ENCODE data around the gene DDX46. TPM values are rescaled to one million over a fixed set of nuclear protein-coding genes. Genes with fewer than 3 reads are reported as not detected.

Gene DDX46
- total RNA-seq, 1 experiment from 2014 or later = 76.5 TPM

DNA sequence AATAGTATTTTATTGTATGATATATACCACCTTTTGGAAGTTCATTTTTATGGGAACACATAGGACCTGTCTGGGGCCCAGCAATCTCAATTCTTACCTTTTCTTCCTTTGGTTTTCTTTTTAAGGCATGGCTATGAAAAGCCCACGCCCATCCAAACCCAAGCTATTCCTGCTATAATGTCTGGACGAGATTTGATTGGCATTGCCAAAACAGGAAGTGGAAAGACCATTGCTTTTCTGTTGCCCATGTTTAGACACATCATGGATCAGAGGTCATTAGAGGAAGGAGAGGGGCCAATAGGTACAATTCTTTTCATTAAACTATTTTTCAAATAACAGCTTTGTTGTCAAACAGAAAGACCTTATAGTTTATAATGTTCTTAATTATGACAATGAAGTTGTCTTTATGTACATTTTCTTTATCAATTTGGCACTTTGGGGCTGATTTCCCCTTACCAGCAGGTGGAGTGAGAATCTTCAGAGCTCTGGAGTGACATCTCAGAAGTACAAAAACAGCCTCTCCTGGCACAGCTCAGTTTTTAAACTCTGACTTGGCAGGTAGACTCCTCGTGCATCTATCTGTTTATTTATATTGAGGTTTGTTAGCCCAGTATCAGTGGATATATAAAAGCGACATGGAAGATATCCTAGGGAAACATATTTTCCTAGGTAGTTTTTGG, 25.8 kb downstream of the DDX46 start:
- Histone ChIP-seq H3K9me2 (ENCODE audit: insufficient read depth) (no peaks in the 10 kb centered on the region), H2AFZ (no peak overlapping the region), H3F3A (ENCODE audit: insufficient read depth, low read depth) (peaks cover 20% of the 10 kb centered on the region), H3K4me1 (replicated peaks; ENCODE audit: insufficient read depth) (no peaks in the 10 kb centered on the region), H3K79me2 (ENCODE audit: low read depth) (no peaks in the 10 kb centered on the region), H3K27ac (no peak overlapping the region), H4K20me1 (ENCODE audit: insufficient read depth) (no peaks in the 10 kb centered on the region), H3K9me3 (ENCODE audit: insufficient read depth, low read depth) (no peaks in the 10 kb centered on the region), H3K4me3 (no peak overlapping the region), H3K4me2 (no peak overlapping the region), H3K36me3 (ENCODE audit: low read depth) (peaks cover 36% of the 10 kb centered on the region), H3K27me3 (ENCODE audit: insufficient read depth, low read depth) (no peaks in the 10 kb centered on the region)
- BruUV-seq (replicated peaks) = no TSS peak
- TF ChIP-seq EZH2 (IDR thresholded peaks at IDR 0.05; ENCODE audit: low read depth) = no peak
- TF ChIP-seq CTCF (conservative IDR thresholded peaks at IDR 0.05) = 0 out of 2 replicates have a peak, but pooled peaks have one; percentile 24
- ChIA-PET POLR2A (ENCODE audit: unreplicated experiment) (no interaction called here), CTCF (no interaction called here)
- DNase-seq = no peak
- intact Hi-C loops (cut with micrococcal nuclease; ENCODE audit: unreplicated experiment) = loop anchor here (10.0 kb wide), 1 partner anchor 50 kb away; no protein-coding TSS in a partner anchor

- Histone ChIP-seq H3K4me1 (replicated peaks; ENCODE audit: insufficient read depth) (no peaks in the 10 kb centered on the region), H3K36me3 (ENCODE audit: low read depth) (peaks cover 39% of the 10 kb centered on the region)
- intact Hi-C loops (cut with micrococcal nuclease; ENCODE audit: unreplicated experiment) = loop anchor here (10.0 kb wide), 1 partner anchor 50 kb away; no protein-coding TSS in a partner anchor
Measured at GRCh38 chr5:134784946-134785620, 26.5 kb downstream of the DDX46 start.

GRCh38 chr5:134787692-134788091, 29.1 kb downstream of the DDX46 start:
- Histone ChIP-seq H3K27ac (no peak overlapping the region), H3K36me3 (ENCODE audit: low read depth) (peaks cover 40% of the 10 kb centered on the region), H3F3A (ENCODE audit: insufficient read depth, low read depth) (peaks cover 20% of the 10 kb centered on the region), H3K9me3 (ENCODE audit: insufficient read depth, low read depth) (no peaks in the 10 kb centered on the region), H3K79me2 (ENCODE audit: low read depth) (no peaks in the 10 kb centered on the region), H3K9me2 (ENCODE audit: insufficient read depth) (no peaks in the 10 kb centered on the region), H3K27me3 (ENCODE audit: insufficient read depth, low read depth) (no peaks in the 10 kb centered on the region), H3K4me3 (no peak overlapping the region), H3K4me1 (replicated peaks; ENCODE audit: insufficient read depth) (no peaks in the 10 kb centered on the region), H4K20me1 (ENCODE audit: insufficient read depth) (no peaks in the 10 kb centered on the region), H3K4me2 (no peak overlapping the region), H2AFZ (no peak overlapping the region)
- TF ChIP-seq CTCF (conservative IDR thresholded peaks at IDR 0.05) (no peak), EZH2 (IDR thresholded peaks at IDR 0.05; ENCODE audit: low read depth) (no peak)
- ChIA-PET POLR2A (ENCODE audit: unreplicated experiment) (no interaction called here), CTCF (no interaction called here)
- intact Hi-C loops (cut with micrococcal nuclease; ENCODE audit: unreplicated experiment) = loop anchor here (10.0 kb wide), 1 partner anchor 47 kb away; no protein-coding TSS in a partner anchor
- BruUV-seq (replicated peaks) = no TSS peak
- no peak for DNase-seq

More at GRCh38 chr5:134784946-134785620, 26.5 kb downstream of the DDX46 start:
- ChIA-PET POLR2A (ENCODE audit: unreplicated experiment) (no interaction called here), CTCF (no interaction called here)
- Histone ChIP-seq H2AFZ (no peak overlapping the region), H3F3A (ENCODE audit: insufficient read depth, low read depth) (peaks cover 20% of the 10 kb centered on the region), H3K4me2 (no peak overlapping the region), H3K27me3 (ENCODE audit: insufficient read depth, low read depth) (no peaks in the 10 kb centered on the region), H3K4me3 (no peak overlapping the region), H3K9me3 (ENCODE audit: insufficient read depth, low read depth) (no peaks in the 10 kb centered on the region), H3K27ac (no peak overlapping the region), H3K79me2 (ENCODE audit: low read depth) (no peaks in the 10 kb centered on the region), H3K9me2 (ENCODE audit: insufficient read depth) (no peaks in the 10 kb centered on the region), H4K20me1 (ENCODE audit: insufficient read depth) (no peaks in the 10 kb centered on the region)
- BruUV-seq (replicated peaks) = no TSS peak
- no peak for DNase-seq
- TF ChIP-seq EZH2 (IDR thresholded peaks at IDR 0.05; ENCODE audit: low read depth) (no peak), CTCF (conservative IDR thresholded peaks at IDR 0.05) (no peak)
